ENCODE results near the gene MAMDC4. TPM values are rescaled to one million over a fixed set of nuclear protein-coding genes. Genes with fewer than 3 reads are reported as not detected.

The MAMDC4 gene
- total RNA-seq, 2 experiments from 2014 or later, result 18.5 to 19.1 TPM

DNA sequence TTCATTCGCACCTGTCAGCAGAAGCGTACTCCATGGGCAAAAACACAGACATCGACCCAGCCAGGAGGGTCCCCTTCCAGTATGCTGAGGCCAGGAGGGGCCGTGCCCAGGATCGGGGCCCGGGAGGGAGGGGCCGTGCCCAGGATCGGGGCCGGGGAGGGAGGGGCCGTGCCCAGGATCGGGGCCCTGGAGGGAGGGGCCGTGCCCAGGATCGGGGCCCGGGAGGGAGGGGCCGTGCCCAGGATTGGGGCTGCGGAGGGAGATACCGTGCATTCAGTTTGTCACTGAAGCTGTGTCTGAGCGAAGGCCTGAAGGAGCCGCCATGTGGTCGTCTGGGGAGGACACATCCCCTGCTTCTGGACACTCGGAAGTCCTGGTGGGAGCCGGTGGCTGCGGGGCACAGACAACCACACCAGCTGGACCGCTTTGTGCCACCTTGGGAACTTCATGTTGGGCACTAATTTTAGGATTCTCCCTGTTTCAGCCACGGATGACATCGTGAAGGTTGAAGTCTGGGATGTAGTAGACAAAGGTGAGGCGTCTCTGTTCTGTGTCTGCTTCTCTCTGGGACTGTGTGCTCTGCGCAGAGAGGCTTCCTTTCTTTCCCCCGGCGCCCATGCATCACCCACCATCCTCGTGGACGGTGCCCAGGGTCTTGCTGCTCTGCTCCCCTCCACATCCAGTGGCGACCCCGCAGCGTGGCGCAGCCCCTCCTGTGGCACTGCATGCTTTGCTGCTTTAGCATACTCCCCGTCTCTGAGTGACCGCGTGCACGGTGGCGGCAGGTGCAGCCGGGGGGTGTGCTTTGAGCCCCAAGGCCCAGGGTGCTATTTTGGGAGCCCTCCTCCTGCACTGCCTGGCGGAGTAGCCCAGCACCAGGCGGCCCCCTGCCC lies 26.6 kb upstream of the MAMDC4 start:
- TF ChIP-seq, protein P1, sequence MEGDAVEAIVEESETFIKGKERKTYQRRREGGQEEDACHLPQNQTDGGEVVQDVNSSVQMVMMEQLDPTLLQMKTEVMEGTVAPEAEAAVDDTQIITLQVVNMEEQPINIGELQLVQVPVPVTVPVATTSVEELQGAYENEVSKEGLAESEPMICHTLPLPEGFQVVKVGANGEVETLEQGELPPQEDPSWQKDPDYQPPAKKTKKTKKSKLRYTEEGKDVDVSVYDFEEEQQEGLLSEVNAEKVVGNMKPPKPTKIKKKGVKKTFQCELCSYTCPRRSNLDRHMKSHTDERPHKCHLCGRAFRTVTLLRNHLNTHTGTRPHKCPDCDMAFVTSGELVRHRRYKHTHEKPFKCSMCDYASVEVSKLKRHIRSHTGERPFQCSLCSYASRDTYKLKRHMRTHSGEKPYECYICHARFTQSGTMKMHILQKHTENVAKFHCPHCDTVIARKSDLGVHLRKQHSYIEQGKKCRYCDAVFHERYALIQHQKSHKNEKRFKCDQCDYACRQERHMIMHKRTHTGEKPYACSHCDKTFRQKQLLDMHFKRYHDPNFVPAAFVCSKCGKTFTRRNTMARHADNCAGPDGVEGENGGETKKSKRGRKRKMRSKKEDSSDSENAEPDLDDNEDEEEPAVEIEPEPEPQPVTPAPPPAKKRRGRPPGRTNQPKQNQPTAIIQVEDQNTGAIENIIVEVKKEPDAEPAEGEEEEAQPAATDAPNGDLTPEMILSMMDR (IDR thresholded peaks at IDR 0.05), result no peak
- H3K4me3 Mint-ChIP-seq, result no peak overlapping the region
- intact Hi-C loops (cut with micrococcal nuclease), result no loop called here
- peaks cover 6% of the 10 kb centered on the region for H3K36me3 Mint-ChIP-seq (ENCODE audit: low read depth)
- H3K27ac Mint-ChIP-seq, result no peak overlapping the region
- ChIA-PET POLR2A (interaction anchor here (1.5 kb wide), 1 partner anchor 8 kb away, joined by 3 read pairs; no protein-coding TSS in a partner anchor), CTCF (no interaction called here)
- no peaks in the 10 kb centered on the region for H3K9me3 Mint-ChIP-seq
- DNase-seq (no peak), ATAC-seq (no peak)
- H3K4me1 Mint-ChIP-seq (ENCODE audit: low read depth), result peaks cover 5% of the 10 kb centered on the region
- H3K27me3 Mint-ChIP-seq, result no peaks in the 10 kb centered on the region

DNA sequence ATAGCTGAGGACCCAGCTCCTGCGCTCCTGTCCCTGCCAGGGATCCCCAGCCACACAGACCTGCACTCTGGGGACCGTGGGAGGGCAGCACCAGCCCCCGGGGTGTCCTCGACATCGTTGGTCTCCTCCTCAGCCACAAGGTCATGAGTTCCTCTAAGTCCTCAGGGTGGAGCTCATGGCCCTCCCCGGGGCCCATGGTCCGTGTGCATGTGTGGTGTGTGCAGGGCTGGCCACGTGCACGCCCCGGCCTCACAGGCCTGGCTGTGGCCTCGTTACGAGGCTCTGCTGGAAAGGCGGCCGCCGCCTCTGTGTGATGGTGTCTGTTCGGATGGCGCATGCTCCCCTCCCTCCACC lies 26.0 kb upstream of the MAMDC4 start:
- no peaks in the 10 kb centered on the region for H3K9me3 Mint-ChIP-seq
- peaks cover 6% of the 10 kb centered on the region for H3K36me3 Mint-ChIP-seq (ENCODE audit: low read depth)
- H3K4me1 Mint-ChIP-seq (ENCODE audit: low read depth), result no peaks in the 10 kb centered on the region
- ATAC-seq (no peak), DNase-seq (no peak)
- CTCF ChIA-PET, result interaction anchor here (0.6 kb wide), 1 partner anchor 17 kb away, joined by 3 read pairs; the partner anchor contains the start of gene AJM1
- H3K27me3 Mint-ChIP-seq, result no peaks in the 10 kb centered on the region
- no peak overlapping the region for H3K27ac Mint-ChIP-seq
- no peak overlapping the region for H3K4me3 Mint-ChIP-seq
- POLR2A ChIA-PET, result interaction anchor here (1.5 kb wide), 1 partner anchor 9 kb away, joined by 3 read pairs; no protein-coding TSS in a partner anchor
- TF ChIP-seq, protein P1 (IDR thresholded peaks at IDR 0.05), result no peak
- intact Hi-C loops (cut with micrococcal nuclease), result no loop called here

DNA sequence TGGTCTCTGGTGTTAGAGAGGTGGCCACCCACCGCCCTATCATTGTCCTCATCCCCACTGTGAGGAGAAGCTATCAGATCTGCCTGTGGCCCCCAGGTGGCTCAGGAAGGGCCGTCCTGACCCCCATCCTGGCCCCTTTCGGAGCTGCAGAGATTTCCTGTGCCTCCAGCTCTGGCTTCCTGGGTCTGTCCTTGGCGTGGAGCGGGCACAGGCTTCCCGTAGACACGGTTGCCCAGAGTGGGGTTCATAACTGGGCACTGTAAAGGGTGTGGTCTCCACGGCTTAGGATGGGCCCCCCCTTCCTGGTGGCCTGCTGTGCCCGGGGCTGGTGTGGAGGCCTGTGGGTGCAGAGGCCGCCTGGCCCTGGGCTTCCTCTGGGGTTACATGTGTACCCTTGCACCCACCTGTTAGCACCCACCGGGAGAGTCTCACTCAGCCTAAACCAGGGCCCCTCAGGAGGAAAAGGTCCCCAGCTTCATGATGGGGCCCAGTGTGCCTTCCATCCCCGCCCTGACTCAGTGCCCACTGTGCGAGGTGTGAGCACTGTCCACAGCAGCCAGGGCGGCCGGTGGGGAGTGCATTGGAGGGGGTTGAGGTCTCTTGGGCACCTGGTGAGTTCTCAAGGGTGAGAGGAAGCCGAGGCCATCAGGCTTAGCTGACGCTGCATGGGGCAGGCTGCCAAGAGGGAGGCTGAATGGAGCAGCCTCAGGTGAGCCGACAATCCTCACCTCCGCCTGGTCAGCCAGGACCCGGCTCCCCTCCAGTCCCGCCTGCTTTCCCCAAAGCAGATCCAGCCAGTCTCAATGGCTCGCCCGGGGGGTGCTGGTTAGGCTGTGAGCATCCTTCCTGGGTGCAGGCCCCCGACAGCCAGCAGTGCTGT lies 25.2 kb upstream of the MAMDC4 start:
- Mint-ChIP-seq H3K36me3 (ENCODE audit: low read depth) (peaks cover 6% of the 10 kb centered on the region), H3K4me3 (no peak overlapping the region), H3K4me1 (ENCODE audit: low read depth) (no peaks in the 10 kb centered on the region), H3K9me3 (no peaks in the 10 kb centered on the region), H3K27ac (no peak overlapping the region), H3K27me3 (no peaks in the 10 kb centered on the region)
- intact Hi-C loops (cut with micrococcal nuclease), result no loop called here
- ATAC-seq (no peak), DNase-seq (no peak)
- ChIA-PET POLR2A (interaction anchor here (1.5 kb wide), 1 partner anchor 9 kb away, joined by 3 read pairs; no protein-coding TSS in a partner anchor), CTCF (interaction anchor here (0.6 to 1.8 kb wide), 3 partner anchors 13 to 16 kb away, joined by 3 to 5 read pairs (median 3); partner anchors contain the start of gene AJM1)
- TF ChIP-seq, protein P1 (IDR thresholded peaks at IDR 0.05), result no peak

DNA sequence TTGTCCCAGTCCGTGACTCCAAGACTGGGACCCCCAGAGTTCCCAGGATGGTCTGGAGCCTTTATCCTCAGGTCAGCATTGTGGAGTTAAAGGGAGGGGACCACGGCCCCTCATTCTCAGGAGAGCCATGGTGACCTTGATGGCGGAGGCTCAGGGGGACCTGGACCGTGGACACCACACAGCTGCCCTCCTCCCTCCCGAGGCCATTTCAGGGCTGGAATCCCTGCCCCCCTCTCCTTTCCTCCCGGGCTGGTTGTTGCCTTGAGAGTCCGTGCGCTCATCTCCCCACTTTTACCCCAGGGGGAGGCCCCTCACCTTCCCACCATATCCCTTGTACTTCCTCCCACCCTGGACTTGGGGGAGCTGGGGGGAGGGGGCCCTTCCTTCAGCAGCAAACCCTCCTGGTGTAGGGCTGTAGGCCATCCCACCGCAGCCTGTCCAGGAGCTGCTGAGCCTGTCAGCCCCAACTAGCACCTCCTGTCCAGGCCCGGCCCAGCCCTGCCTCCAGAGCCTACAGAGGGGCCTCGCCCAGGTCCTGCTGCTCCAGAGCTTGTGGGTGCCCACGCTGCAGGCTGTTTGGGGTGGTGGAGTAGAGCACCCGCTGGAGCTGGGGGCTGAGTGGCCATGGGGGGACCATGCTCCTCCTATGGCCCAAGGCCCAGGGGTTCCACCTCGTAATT lies 24.2 kb upstream of the MAMDC4 start:
- intact Hi-C loops (cut with micrococcal nuclease), result no loop called here
- Mint-ChIP-seq H3K9me3 (no peaks in the 10 kb centered on the region), H3K27me3 (no peaks in the 10 kb centered on the region), H3K4me3 (no peak overlapping the region), H3K27ac (no peak overlapping the region), H3K36me3 (ENCODE audit: low read depth) (peaks cover 6% of the 10 kb centered on the region), H3K4me1 (ENCODE audit: low read depth) (no peaks in the 10 kb centered on the region)
- TF ChIP-seq, protein P1 (IDR thresholded peaks at IDR 0.05), result no peak
- ChIA-PET POLR2A (no interaction called here), CTCF (interaction anchor here (0.6 to 1.8 kb wide), 2 partner anchors 14 to 15 kb away, joined by 3 to 5 read pairs; partner anchors contain the start of gene AJM1)
- DNase-seq (no peak), ATAC-seq (no peak)
